ENCODE data around the gene IL1RN. TPM values are rescaled to one million over a fixed set of nuclear protein-coding genes. Genes with fewer than 3 reads are reported as not detected.

The IL1RN gene
- total and polyA plus RNA-seq, 2 of the 13 experiments (the other 11 are each of a cell fraction or from before 2014, with no cell fraction given), result 21.2 to 101 TPM

- TF ChIP-seq ETS1 (CRISPR knock-in tag; IDR thresholded peaks at IDR 0.05), result no peak
- TF ChIP-seq ZFP1 (CRISPR knock-in tag; IDR thresholded peaks at IDR 0.05), result peak; percentile 51; the same call in 1 of the 2 replicates
- TF ChIP-seq ZNF530 (CRISPR knock-in tag; IDR thresholded peaks at IDR 0.05; ENCODE audit: low read depth), result no peak
- no peak for TF ChIP-seq ZNF337 (CRISPR knock-in tag; IDR thresholded peaks at IDR 0.05; ENCODE audit: borderline replicate concordance, low read depth)
- TF ChIP-seq ZNF281 (CRISPR knock-in tag; IDR thresholded peaks at IDR 0.05; ENCODE audit: borderline replicate concordance), result no peak
- no peak for TF ChIP-seq ZNF672 (CRISPR knock-in tag; IDR thresholded peaks at IDR 0.05)
- TF ChIP-seq KAT2B (IDR thresholded peaks at IDR 0.05; ENCODE audit: borderline replicate concordance, low read depth, low read length), result peak; percentile 100
- peak; percentile 95; the same call in 1 of the 2 replicates for TF ChIP-seq ZNF614 (CRISPR knock-in tag; IDR thresholded peaks at IDR 0.05; ENCODE audit: borderline replicate concordance)
- TF ChIP-seq KLF12 (CRISPR knock-in tag; IDR thresholded peaks at IDR 0.05; ENCODE audit: borderline replicate concordance), result no peak; the same call in 1 of the 2 replicates
- TF ChIP-seq SIX4 (CRISPR knock-in tag; IDR thresholded peaks at IDR 0.05), result no peak; the same call in 1 of the 2 replicates
- TF ChIP-seq ZBTB14 (CRISPR knock-in tag; IDR thresholded peaks at IDR 0.05), result no peak
- TF ChIP-seq POLR2G (IDR thresholded peaks at IDR 0.05; ENCODE audit: low read depth, low read length), result peak; percentile 43
- no peak for TF ChIP-seq ZNF550 (CRISPR knock-in tag; IDR thresholded peaks at IDR 0.05; ENCODE audit: borderline replicate concordance)
- TF ChIP-seq ZSCAN9 (CRISPR knock-in tag; IDR thresholded peaks at IDR 0.05; ENCODE audit: borderline replicate concordance), result peak; percentile 79
- TF ChIP-seq ZFP91 (CRISPR knock-in tag; IDR thresholded peaks at IDR 0.05; ENCODE audit: borderline replicate concordance), result no peak; the same call in 1 of the 2 replicates
- no peak for TF ChIP-seq RBM39 (IDR thresholded peaks at IDR 0.05; ENCODE audit: low read depth, low read length, poor library complexity, severe bottlenecking)
- peak; percentile 98 for TF ChIP-seq HDAC2 (CRISPR knock-in tag; IDR thresholded peaks at IDR 0.05)
- 0 out of 2 replicates have a peak, but pooled peaks have one; percentile 58 for TF ChIP-seq ELF4 (CRISPR knock-in tag; IDR thresholded peaks at IDR 0.05; ENCODE audit: borderline replicate concordance)
- 0 out of 2 replicates have a peak, but pooled peaks have one; percentile 70 for TF ChIP-seq ZNF558 (CRISPR knock-in tag; IDR thresholded peaks at IDR 0.05; ENCODE audit: borderline replicate concordance)
- 0 out of 2 replicates have a peak, but pooled peaks have one; percentile 59 for TF ChIP-seq ZNF557 (CRISPR knock-in tag; IDR thresholded peaks at IDR 0.05)
- TF ChIP-seq ZNF816 (CRISPR knock-in tag; IDR thresholded peaks at IDR 0.05; ENCODE audit: borderline replicate concordance), result no peak
Observed at GRCh38 chr2:113126845-113127645, at the start of gene IL1RN (continued).
